Posterior vena cava (tissue), 2 donors: Measurements from ENCODE around the gene TRRAP. TPM values are rescaled to one million over a fixed set of nuclear protein-coding genes. Genes with fewer than 3 reads are reported as not detected.
A peak's percentile ranks its signal among the peaks of the same experiment; 100 is the strongest.
"Not testable (repeated sequence)": the region's sequence is repeated elsewhere in the genome, so short reads cannot be mapped to it uniquely, and the experiment has no call there.

Experiments used
- DNase-seq: peaks from one replicate; pipeline ENCODE4 v3.0.0-alpha.2; 2020; ENCODE audit warnings: low spot score
- intact Hi-C, 2 donors: fragments of 100-400 bp; cut with DNase I; formaldehyde crosslinking; loops; one replicate each; pipeline versions ENCODE4 v1.14.1 to v1.14.2; 2022 to 2023
- total RNA-seq, 2 donors: library from RNA; stranded (reverse); fragmentation: NEBNext Ultra II Directional; extraction: Animal tissue kit (Norgen Biotek cat#: 25700); gene quantifications; one replicate each; pipeline ENCODE4 v1.2.1, GENCODE V29; 2021
- donor health status: DM: yes; HTN: yes; CAD: no.
- donor health status: DM: yes; HTN: yes; CAD: no.

Gene TRRAP
- total RNA-seq, 2 donors from 2014 or later: 25.6 to 26.9 TPM

DNA sequence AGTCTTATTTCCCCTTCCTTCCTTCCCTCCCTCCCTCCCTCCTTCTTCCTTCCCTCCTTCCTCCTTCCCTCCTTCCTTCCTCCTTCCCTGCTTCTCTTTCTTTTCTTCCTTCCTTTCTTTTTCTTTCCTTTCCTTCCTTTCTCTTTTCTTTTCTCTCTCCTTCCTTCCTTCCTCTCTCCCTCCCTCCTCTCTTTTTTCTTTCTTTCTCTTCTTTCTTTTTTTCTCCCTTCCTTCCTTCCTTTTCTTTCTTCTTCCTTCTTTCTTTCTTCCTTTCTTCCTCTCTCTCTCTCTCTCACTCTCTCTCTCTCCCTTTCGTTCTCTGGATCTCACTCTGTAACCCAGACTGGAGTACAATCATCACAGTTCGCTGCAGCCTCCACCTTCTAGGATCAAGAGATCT, 14.7 kb upstream of the TRRAP start:
- DNase-seq: no peak
- intact Hi-C loops: loop anchor here in 1 of 2 donors (1.0 kb wide), 1 partner anchor 37 kb away; no protein-coding TSS in a partner anchor

DNA sequence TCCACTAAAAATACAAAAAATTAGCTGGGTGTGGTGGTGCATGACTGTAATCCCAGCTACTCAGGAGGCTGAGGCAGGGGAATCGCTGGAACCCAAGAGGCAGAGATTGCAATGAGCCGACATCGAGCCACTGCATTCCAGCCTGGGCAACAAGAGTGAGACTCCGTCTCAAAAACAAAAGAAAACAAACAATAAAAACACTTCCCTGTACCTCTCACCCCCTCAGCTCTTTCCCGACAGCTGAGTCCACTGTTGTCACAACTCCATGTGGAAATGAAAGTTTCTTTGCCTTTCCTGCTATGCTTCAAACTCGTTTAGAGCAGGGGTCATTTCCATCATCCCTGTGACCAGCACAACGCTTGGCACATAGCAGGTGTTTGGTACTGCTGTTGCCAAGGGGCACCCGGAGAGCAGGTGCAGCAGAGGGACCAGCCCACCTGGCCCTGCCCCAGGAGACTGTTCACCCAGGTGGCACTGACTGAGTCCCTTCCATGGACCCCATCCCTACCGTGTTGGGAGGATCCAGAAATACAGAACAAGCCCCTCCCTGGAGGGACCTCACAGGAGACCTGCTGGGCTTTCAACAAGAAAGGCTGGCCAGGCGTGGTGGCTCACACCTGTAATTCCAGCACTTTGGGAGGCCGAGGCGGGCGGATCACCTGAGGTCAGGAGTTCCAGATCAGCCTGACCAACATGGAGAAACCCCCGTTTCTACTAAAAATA, 13.4 kb upstream of the TRRAP start:
- intact Hi-C loops: no loop called here
- DNase-seq: peak; percentile 40

DNA sequence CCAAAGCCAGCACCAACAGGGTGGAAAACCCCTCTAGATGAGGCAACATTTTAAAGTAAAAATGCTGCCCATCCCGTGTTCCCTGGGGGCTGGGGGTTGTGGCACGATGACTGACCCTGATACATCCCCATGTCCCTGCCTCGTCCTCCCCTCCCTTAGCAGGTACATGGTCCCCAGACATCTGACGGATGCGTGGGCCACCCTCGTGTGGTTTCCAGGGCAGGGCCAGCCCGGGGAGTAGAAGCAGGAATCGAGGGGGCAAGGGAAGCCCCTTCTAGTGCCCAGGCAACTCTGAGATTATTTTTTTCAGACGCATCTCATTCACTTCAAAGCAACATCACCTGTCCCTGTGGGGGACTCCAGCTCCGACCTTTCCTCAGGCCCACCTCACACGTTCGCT, 12.0 kb upstream of the TRRAP start:
- DNase-seq: peak; percentile 70

DNA sequence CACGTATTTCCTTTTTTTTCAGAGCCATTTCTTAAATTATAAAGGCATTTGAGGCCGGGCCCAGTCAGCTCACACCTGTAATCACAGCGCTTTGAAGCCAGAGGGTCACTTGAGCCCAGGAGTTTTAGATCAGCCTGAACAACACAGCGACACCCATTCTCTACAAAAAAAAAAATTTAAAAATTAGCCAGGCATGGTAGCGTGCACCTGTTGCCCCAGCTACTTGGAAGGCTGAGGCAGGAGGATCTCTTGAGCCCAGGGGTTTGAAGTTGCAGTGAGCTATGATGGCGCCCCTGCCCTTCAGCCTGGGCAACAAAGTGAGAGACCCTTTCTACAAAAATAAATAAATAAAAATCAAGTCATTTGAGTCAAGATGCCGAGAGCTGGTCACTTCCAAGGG, 11.6 kb upstream of the TRRAP start:
- no peak for DNase-seq
- intact Hi-C loops: no loop called here

More for the DNA sequence above, 12.0 kb upstream of the TRRAP start:
- intact Hi-C loops: no loop called here

DNA sequence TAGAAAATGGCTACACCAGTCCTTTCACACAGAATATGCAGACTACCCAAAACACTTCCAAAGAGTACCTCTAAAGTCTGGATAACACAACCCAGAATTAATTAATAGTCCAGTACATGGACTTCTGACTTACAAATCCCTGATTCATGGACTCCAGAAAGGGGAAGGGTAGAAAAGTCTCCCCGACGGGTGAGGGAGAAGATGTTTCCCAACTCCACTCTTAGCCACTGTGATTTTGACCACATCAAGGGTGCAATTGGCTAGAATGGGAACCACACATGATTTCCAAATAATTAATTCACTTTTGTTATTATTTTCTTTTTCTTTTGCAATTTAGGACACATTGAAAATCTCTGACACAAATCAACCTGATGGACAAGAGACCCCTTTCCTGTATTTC, 9.9 kb upstream of the TRRAP start:
- no peak for DNase-seq
- intact Hi-C loops: loop anchor here in 1 of 2 donors (2.0 kb wide), 1 partner anchor 42 kb away; no protein-coding TSS in a partner anchor

DNA sequence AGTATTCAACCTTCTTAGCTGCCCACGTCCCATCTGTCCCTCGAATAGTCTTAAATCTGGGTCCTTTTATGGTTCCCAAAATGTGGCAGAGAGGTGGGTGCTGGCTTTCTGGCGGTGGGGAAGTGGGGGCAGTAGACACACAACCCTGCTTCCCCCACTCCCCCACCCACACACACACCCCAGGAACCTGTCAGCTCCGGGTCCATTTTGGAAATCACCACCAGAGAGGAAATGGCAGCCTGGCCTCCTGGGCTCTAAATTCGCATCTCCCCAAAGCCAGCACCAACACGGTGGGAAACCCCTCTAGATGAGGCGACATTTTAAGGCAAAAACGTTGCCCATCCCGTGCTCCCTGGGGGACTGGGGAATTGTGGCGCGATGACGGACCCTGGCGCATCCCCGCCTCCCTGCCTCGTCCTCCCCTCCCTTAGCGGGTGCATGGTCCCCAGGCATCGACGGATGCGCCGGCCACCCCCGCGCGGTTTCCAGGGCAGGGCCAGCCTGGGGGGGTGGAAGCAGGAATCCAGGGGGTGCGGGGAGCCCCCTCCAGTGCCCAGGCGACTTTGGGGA, 9.2 kb upstream of the TRRAP start:
- intact Hi-C loops: loop anchor here in 1 of 2 donors (2.0 kb wide), 1 partner anchor 42 kb away; no protein-coding TSS in a partner anchor
- peak; percentile 29 for DNase-seq

DNA sequence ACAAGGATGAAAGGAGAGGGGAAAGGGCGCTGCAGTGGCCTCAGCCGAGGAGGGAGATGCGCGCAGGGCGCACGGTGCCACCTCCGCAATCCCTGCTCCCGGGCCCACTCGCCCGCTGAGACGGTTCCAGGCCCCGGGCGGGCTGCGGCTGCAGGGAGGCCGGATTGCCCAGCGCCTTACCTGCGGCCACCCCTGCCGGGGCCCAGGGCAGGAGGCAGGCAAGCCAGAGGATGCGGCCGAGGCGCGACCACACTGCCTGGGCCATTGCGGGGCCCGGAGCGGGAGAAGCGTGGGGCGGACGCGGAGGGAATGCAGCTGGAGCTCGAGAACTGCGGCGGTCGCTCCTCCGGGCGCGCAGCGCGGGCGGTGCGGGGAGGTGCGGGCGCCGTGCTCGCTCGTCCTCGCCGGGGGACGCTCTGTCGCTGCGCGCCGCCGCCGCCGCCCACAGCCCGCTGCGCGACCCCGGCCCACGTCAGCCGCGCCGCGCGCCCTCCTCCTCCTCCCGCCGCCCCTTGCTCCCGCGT, 8.7 kb upstream of the TRRAP start, which contains the start of gene TMEM130:
Gene TMEM130, minus strand, starts transcription at position 418 of the 524 bp plus-strand sequence. Its CDS starts 153 bp downstream, at position 265.
- peak; percentile 74 for DNase-seq

DNA sequence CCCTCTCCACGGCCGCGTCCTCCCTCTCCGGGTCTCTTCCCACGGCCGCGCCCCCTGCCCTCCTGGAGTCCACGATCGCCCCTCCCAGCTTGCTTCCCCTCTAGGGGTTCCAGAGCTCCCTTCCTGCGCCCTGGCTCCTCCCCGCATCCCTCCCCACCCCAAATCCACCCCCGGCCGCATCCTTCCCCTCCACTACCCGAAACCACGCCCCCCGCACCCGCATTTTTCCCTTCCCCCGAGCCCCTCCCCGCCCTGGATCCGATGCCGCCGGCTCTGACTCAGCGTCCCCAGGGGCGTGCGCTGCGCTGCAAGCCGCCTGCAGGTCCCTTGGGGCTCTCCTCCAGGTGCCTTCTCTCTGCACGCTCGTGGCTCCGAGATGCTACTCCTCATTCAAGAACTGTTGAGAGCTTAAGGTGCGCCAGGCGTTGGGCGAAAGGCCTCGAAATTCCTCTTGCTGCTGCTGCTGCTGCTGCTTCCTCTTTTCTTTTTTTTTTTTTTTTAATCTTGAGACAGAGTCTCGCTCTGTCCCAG, 8.1 kb upstream of the TRRAP start:
- DNase-seq: peak; percentile 90
- intact Hi-C loops: no loop called here

More for the DNA sequence above, 8.7 kb upstream of the TRRAP start, which contains the start of gene TMEM130:
- intact Hi-C loops: loop anchor here in 1 of 2 donors (2.0 kb wide), 1 partner anchor 43 kb away; no protein-coding TSS in a partner anchor

DNA sequence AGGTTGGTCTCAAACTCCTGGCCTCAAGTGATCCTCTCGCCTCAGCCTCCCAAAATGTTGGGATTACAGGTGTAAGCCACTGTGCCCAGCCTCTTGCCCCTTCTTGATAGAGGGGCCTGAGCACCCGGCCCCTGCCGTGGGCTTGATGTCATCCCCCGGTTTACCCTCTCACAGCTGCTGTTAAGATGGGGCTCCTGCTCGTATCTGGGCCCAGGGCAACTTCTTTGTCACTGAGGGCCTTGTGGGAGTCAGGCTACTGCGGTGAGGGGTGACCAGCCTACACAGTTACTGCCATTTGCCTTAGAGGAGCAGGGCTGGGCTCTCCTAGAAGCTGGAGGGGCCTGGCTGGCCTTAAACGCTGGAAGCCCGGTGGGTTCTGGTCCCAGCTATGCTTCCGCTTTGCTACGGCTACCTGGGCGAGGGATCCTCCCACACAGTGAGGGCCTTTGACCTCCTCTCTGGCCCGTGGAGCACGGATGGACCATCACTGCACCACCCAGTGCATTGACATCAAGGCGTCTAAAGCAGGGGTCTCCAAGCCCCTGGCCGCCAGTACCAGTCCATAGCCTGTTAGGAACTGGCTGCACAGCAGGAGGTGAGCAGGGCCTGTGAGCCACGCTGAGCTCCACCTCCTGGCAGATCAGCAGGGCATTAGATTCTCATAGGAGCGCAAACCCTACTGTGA, 7.4 kb upstream of the TRRAP start:
- intact Hi-C loops: no loop called here
- peak; percentile 74 for DNase-seq

DNA sequence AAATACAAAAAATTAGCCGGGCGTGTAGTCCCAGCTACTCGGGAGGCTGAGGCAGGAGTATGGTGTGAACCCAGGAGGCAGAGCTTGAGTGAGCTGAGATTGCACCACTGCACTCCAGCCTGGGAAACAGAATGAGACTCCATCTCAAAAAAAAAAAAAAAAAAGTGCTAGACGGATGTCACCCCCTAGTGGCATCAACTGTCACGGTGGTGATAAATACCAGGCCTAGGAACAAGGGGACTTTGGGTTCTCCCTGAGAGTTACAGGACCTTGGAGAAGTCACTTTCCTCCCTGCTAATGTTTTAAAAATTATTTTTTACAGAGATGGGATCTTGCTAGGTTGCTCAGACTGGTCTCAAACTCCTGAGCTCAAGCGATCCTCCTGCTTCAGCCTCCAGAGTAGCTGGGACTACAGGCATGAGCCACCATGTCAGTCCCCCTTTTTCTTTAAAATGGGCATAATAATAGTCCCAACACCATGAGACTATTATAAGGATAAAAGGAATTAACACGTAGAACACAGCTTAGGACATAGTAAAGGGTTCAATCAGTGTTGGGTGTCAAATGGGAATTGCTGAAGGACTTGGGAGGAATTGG, 5.9 kb upstream of the TRRAP start:
- no peak for DNase-seq
- intact Hi-C loops: no loop called here

DNA sequence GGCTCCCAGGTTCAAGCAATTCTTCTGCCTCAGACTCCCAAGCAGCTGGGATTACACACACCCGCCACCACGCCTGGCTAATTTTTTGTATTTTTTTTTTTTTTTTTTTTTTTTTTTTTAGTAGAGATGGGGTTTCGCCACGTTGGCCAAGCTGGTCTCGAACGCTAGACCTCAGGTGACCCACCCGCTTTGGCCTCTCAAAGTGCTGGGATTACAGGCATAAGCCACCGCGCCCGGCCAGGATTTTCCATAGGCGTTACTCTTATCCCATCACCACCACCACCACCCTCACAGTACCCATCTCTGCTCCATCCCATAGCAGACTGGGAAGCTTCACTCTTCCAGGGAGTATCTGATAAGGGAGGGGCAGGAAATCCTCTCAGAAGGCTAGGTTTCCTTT, 4.7 kb upstream of the TRRAP start:
- intact Hi-C loops: not testable (repeated sequence)
- peak; percentile 70 for DNase-seq

DNA sequence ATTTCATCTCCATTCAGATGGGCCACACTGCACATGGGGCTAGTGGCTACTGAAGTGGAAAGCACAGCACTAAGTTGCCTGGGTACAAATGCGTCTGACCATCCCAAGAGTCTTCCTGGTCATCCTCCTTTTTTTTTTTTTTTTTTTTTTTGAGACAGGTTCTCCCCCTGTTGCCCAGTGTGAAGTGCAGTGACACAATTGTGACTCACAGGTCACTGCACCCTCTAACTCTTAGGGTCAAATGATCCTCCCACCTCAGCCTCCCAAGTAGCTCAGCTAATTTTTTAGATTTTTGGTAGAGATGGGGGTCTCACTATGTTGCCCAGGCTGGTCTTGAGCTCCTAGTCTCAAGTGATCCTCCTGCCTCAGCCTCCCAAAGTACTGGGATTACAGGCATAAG, 3.4 kb upstream of the TRRAP start:
- intact Hi-C loops: loop anchor here in 1 of 2 donors (5.0 kb wide), 1 partner anchor 118 kb away; no protein-coding TSS in a partner anchor
- DNase-seq: no peak

DNA sequence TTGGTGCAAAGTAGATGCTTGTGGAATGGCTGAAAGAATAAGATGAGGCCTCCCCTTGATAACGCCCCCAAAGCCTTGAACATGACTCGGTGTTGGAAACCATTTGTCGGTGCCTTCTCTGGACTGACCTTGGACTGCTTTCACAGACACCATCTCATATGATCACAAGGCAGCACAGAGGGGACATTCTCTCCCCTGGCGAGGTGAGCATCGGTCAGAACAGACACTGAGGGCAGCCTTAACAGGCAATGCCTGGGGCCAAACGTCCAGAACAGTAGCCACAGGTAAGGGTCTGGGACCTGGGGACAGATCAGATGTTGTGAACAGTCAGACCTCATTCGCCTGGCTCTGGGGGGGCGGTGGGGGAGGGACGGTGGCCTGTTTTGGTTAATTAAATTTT, 2.8 kb upstream of the TRRAP start:
- intact Hi-C loops: loop anchor here in 1 of 2 donors (5.0 kb wide), 1 partner anchor 118 kb away; no protein-coding TSS in a partner anchor

DNA sequence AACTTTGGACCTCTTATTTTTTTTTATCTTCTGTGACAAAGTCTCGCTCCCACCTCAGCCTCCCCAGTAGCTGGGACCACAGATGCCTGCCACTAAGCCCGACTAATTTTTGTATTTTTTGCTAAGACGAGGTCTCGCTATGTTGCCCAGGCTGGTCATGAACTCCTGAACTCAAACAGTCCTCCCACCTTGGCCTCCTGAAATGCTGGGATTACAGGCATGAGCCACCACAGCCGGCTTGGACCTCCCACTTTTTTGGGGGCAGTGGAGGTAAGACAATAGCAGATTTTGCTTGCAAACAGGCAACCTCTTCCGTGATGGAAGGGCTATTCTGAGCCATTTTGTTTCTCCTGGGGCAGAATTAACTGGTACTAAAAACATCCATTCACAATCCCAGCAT, 1.2 kb upstream of the TRRAP start:
- intact Hi-C loops: loop anchor here in 1 of 2 donors (5.0 kb wide), 1 partner anchor 120 kb away; no protein-coding TSS in a partner anchor
- DNase-seq: peak; percentile 52

More for the DNA sequence above, 2.8 kb upstream of the TRRAP start:
- peak; percentile 49 for DNase-seq

DNA sequence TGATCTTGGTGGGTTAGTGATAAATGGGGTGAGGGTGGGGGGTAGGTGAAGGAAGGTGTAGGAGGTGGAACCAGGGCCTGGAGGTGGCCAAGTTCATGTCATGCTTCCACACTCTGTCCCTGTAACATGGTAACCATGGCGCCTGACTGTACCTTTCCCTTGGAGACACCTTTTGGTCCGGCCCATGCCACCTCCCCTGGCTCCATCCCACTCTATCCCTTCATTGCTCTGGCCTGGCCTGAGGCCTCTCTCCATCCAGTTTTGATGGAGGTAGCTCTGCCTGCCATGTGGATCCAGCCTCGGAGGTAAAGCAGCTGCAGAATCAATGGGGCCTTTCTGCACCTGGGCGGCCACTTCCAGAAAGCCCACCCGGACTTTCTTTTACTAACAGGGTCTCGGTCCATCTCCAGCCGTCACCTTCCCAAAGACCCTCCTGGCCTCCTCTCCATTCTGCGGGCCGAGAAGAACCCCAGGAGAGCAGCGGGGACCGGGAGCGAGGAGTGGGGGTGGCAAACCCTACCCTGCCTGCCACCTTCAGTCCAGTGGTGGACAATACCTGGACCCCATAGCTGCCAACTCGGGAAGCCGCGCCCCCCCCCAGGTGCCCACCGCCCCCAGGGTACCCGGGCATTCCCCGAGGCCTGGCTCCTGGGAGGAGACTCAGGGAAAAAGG, 504 bp upstream of the TRRAP start:
- intact Hi-C loops: loop anchor here in 1 of 2 donors (5.0 kb wide), 1 partner anchor 121 kb away; no protein-coding TSS in a partner anchor
- no peak for DNase-seq

DNA sequence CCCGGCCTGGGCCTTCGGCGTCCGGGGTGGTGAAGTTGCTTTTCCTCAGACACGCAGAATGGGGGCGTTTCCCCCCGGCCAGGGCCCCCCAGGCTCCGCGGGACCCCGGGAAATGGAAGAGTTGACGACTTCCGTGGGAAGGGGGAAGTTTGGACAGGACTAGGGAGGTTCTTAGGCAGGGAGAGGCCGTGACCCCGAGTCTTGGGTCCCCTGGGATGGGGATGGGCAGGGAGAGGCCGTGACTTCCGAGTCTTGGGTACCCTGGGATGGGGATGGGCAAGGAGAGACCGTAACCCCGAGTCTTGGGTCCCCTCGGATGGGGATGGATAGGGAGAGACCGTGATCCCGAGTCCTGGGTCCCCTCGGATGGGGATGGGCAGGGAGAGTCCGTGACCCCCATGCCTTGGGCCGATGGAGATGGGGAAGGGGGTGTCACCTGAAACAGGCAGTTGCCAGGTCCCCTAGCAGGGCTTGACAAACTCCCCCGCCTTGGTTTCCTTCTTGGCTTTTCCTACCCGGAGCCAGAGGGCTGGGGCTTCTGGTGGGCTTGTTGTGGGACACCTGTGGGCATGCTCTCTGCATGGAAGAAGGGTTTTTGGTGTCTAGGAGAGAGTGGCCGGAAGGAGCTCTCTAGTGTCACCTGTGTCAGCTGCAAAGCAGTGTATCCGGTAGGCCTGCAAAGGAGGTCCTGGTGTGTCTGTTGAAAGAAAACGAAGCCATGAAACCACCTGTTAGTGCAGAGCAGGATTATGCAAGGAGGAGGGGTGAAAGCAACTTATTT, 1.1 kb downstream of the TRRAP start:
- DNase-seq: no peak
- intact Hi-C loops: loop anchor here in 1 of 2 donors (5.0 kb wide), 1 partner anchor 122 kb away; no protein-coding TSS in a partner anchor

DNA sequence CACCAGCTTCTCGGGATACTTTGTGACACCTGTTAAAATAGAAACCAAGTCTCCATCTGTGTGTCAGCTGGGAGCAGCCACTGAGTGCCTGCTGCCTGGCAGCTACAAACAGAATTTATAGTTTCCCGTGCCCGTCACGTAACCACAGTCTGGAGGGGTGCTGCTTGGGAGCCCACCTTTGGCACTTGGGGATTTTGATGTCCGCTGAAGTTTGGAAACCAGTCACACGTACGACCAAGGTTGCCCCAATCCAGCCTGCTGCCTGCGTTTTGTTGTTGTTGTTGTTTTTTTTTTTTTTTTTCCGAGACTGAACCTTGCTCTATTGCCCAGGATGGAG, 1.6 kb downstream of the TRRAP start:
- DNase-seq: no peak
- intact Hi-C loops: loop anchor here in 1 of 2 donors (5.0 kb wide), 1 partner anchor 123 kb away; no protein-coding TSS in a partner anchor
